NCI-H1105 treated with DMSO at 0.1 percent for 48 hours (cell line): Measurements from ENCODE around the gene ANKS1A.
"Not testable (repeated sequence)": the region's sequence is repeated elsewhere in the genome, so short reads cannot be mapped to it uniquely, and the experiment has no call there.

Source experiments
- DNase-seq: peaks from one replicate; lab custom pipeline; 2025; lab: John Stamatoyannopoulos, UW

The ANKS1A gene

DNA sequence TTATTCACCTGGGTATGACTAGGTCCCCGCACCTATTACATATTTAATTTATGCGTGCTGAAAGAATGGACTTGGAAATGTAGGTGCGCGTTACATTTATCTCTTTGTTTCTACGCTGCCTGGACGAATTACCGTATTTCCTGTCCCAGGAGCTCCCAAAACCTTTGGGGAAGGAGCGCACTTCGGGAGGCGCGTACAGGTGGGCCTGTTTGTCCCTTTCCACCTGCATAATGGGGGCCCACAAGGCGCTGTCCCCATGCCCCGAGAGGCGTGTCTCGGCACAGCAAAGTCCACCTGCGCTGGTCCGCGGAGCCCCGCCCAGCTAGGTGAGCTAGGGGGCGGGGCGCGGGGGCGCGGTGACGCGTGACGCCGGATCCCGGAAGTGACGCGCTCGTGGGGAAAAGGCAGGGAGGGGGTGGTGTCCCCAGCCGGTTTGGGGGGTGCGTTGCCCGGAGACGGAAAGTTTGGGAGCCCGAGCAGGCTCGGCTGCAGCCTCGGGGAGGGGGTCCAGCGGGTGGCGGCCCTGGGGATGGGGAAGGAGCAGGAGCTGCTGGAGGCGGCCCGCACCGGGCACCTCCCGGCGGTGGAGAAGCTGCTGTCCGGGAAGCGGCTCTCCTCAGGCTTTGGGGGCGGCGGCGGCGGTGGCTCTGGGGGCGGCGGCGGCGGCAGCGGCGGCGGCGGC lies at the start of gene ANKS1A:
Gene ANKS1A (plus strand): TSS at position 382 of the 682 bp plus-strand sequence. CDS start 148 bp downstream, at position 530.
- peak; percentile 84 for DNase-seq

GRCh38 chr6:34839666-34840352 lies 49.2 kb upstream of the ANKS1A start:
- DNase-seq = no peak

DNA sequence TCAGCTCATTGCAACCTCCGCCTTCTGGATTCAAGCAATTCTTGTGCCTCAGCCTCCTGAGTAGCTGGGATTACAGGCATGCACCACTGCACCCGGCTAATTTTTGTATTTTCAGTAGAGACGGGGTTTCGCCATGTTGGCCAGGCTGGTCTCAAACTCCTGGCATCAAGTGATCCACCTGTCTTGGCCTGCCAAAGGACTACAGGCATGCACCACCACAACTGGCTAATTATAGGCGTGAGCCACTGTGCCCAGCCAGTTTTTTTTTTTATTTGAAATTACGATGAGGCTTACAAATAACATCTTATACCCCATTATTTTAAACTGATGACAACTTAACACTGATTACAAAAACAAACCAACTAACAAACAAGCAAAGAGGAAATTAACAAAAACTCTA lies 40.0 kb upstream of the ANKS1A start:
- DNase-seq = not testable (repeated sequence)

DNA sequence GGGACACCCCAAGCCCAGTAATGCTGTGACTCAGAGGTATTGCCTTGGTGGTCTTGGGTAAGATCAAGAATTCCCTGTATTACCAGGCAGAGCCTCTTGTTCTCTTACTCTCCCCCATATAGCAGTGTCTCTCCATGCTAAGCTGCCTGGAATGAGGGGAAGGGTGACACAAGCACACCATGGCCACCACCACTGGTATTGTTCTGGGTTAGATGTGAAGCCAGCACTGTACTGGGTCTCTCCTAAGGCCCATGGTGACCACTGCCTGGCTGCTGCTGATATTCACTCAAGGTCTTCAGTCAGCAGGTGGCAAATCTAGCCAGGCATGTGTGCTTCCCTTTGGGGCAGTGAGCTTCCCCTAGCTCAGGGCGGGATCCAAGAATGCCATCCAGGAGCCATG lies 37.7 kb upstream of the ANKS1A start:
- DNase-seq = no peak

- no peak for DNase-seq
Observed at GRCh38 chr6:34852406-34853085, 36.5 kb upstream of the ANKS1A start.

GRCh38 chr6:34855463-34855862 lies 33.6 kb upstream of the ANKS1A start:
- DNase-seq = no peak

- DNase-seq = no peak
Observed at GRCh38 chr6:34858681-34859080, 30.4 kb upstream of the ANKS1A start.

GRCh38 chr6:34859951-34860350 lies 29.1 kb upstream of the ANKS1A start:
- DNase-seq = no peak

GRCh38 chr6:34860776-34861175 lies 28.3 kb upstream of the ANKS1A start:
- DNase-seq = no peak

DNA sequence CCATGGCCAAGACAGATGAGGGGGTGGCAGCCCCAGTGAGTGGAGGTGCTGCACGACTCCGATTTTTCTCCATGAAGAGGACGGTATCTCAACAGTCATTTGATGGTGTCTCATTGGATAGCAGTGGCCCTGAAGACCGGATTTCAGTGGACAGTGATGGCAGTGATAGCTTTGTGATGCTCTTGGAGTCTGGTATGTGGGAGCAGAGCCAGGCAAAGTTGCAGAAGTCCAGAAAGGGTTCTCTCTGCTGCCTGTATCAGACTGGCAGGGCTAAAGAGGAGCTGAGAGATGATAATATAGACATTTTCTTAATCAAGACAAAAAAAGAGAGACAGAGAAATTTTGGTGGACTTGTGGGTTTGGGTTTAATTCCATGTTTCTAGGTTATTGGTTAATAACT lies 25.0 kb upstream of the ANKS1A start:
- no peak for DNase-seq

DNA sequence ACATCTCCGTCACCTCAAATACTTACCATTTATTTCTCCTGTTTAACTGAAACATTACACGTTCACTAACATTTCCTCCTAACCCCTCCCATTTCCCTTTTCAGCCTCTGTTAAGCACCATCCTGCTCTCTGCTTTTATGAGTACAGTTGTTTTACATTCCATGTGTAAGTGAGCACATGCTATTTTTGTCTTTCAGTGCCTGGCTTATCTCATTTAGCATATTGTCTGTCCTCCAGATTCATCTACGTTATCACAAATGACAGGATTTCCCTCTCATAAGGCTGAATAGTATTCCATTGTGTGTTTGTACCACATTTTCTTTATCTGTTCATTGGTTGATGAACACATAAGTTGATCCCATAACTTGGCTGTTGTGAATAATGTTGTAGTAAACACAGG lies 23.9 kb upstream of the ANKS1A start:
- DNase-seq = no peak

- no peak for DNase-seq
Observed at GRCh38 chr6:34866509-34866908, 22.5 kb upstream of the ANKS1A start.

GRCh38 chr6:34867484-34867883 lies 21.6 kb upstream of the ANKS1A start:
- no peak for DNase-seq

GRCh38 chr6:34871853-34872252 lies 17.2 kb upstream of the ANKS1A start:
- no peak for DNase-seq

- no peak for DNase-seq
Observed at GRCh38 chr6:34872332-34872731, 16.7 kb upstream of the ANKS1A start.

- no peak for DNase-seq
Observed at GRCh38 chr6:34875292-34876213, 13.5 kb upstream of the ANKS1A start.

DNA sequence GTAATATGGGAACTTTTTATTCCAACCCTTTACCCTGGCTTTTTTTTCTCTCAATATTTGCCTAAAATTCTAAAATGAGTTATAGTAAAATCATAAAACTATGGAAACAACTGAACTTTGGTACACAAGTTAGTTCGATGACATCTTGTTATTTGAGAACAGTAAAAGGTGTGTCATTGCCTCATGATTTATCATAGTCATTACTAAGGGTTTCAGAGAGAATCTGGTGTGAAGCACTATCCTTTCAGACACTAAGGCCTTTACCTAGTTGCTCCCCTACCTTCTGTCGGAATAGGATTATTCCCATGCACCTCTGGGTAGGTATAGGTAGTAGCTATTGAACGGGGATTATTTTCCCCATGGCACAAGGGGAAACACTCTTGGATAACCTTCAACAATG lies 12.6 kb upstream of the ANKS1A start:
- no peak for DNase-seq

GRCh38 chr6:34877259-34877658 lies 11.8 kb upstream of the ANKS1A start:
- DNase-seq = no peak

DNA sequence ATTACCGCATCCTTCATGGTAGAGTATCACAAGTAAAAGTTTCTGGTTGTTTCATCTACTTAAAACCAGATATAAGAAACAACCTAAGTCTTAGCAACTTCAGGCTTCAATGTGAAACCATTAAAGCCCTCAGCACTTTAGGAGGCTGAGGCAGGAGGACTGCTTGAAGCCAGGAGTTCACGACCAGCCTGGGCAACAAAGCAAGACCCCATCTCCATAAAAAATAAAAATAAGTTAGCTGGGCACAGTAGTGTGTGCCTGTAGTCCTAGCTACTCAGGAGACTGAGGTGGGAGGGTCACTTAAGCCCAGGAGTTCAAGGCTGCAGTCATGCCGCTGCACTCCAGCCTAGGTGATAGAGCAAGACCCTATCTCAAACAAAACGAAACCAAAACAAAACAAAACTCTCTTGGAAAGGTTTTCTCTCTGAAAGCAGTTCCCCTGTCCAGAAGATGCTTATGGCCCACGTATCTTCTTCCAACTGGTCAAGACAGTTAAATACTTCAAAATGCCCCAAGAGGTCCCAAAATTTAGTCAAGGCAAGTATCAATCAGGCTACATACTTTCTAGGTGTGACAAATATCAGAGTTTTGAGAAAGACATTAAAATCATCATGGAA lies 11.1 kb upstream of the ANKS1A start:
- no peak for DNase-seq

GRCh38 chr6:34884073-34884472 lies 5.0 kb upstream of the ANKS1A start:
- DNase-seq = not testable (repeated sequence)

GRCh38 chr6:34884996-34885395 lies 4.1 kb upstream of the ANKS1A start:
- no peak for DNase-seq

GRCh38 chr6:34885837-34886236 lies 3.2 kb upstream of the ANKS1A start:
- DNase-seq = not testable (repeated sequence)
